ENCODE data around the gene SMIM26.
A peak's percentile ranks its signal among the peaks of the same experiment; 100 is the strongest.

SMIM26 gene

GRCh38 chr20:18578581-18578980 is 11.3 kb downstream of the SMIM26 start:
- Histone ChIP-seq H3K4me1 (ENCODE audit: control insufficient read depth, insufficient read depth, low read length, unreplicated experiment) (no peaks in the 10 kb centered on the region), H2AFZ (ENCODE audit: low read length, unreplicated experiment) (no peak overlapping the region), H3K4me3 (ENCODE audit: low read depth, low read length) (no peak overlapping the region), H3K36me3 (ENCODE audit: insufficient read depth, low read length) (no peaks in the 10 kb centered on the region), H3K27me3 (ENCODE audit: insufficient read depth, low read length) (no peaks in the 10 kb centered on the region), H3K27ac (ENCODE audit: low read depth, low read length) (no peak overlapping the region), H3K79me2 (ENCODE audit: control insufficient read depth, insufficient read depth, low read length, unreplicated experiment) (no peaks in the 10 kb centered on the region)

- H3K79me2 ChIP-seq (ENCODE audit: control insufficient read depth, insufficient read depth, low read length, unreplicated experiment), result no peaks in the 10 kb centered on the region
- no peaks in the 10 kb centered on the region for H3K4me1 ChIP-seq (ENCODE audit: control insufficient read depth, insufficient read depth, low read length, unreplicated experiment)
- no peaks in the 10 kb centered on the region for H3K36me3 ChIP-seq (ENCODE audit: insufficient read depth, low read length)
Measured at GRCh38 chr20:18580012-18580411, 12.8 kb downstream of the SMIM26 start.

GRCh38 chr20:18585134-18585533 is 17.9 kb downstream of the SMIM26 start:
- Histone ChIP-seq H2AFZ (ENCODE audit: low read length, unreplicated experiment) (no peak overlapping the region), H3K36me3 (ENCODE audit: insufficient read depth, low read length) (no peaks in the 10 kb centered on the region), H3K4me3 (ENCODE audit: low read depth, low read length) (no peak overlapping the region), H3K4me1 (ENCODE audit: control insufficient read depth, insufficient read depth, low read length, unreplicated experiment) (no peaks in the 10 kb centered on the region), H3K27ac (ENCODE audit: low read depth, low read length) (no peak overlapping the region), H3K79me2 (ENCODE audit: control insufficient read depth, insufficient read depth, low read length, unreplicated experiment) (peaks cover 12% of the 10 kb centered on the region), H3K27me3 (ENCODE audit: insufficient read depth, low read length) (no peaks in the 10 kb centered on the region)

More at GRCh38 chr20:18580012-18580411, 12.8 kb downstream of the SMIM26 start:
- Histone ChIP-seq H3K27me3 (ENCODE audit: insufficient read depth, low read length) (no peaks in the 10 kb centered on the region), H3K27ac (ENCODE audit: low read depth, low read length) (no peak overlapping the region), H3K4me3 (ENCODE audit: low read depth, low read length) (no peak overlapping the region), H2AFZ (ENCODE audit: low read length, unreplicated experiment) (no peak overlapping the region)

- peak within 1 kb of the TSS; percentile 8; the same call in 1 of the 2 replicates for H3K27ac ChIP-seq (ENCODE audit: low read depth, low read length)
- H3K36me3 ChIP-seq (ENCODE audit: insufficient read depth, low read length), result no peaks in the 10 kb centered on the region
- H3K4me1 ChIP-seq (ENCODE audit: control insufficient read depth, insufficient read depth, low read length, unreplicated experiment), result no peaks in the 10 kb centered on the region
- peak within 1 kb of the TSS; percentile 89 for H2AFZ ChIP-seq (ENCODE audit: low read length, unreplicated experiment)
- H3K27me3 ChIP-seq (ENCODE audit: insufficient read depth, low read length), result no peaks in the 10 kb centered on the region
- H3K79me2 ChIP-seq (ENCODE audit: control insufficient read depth, insufficient read depth, low read length, unreplicated experiment), result peaks cover 12% of the 10 kb centered on the region
- peak within 1 kb of the TSS; percentile 91 for H3K4me3 ChIP-seq (ENCODE audit: low read depth, low read length)
Measured at GRCh38 chr20:18587665-18588573, 20.7 kb downstream of the SMIM26 start, which contains the start of gene DTD1. Gene DTD1, plus strand, starts transcription at chr20:18588054. Its CDS starts 19 bp downstream, at chr20:18588073.

- no peaks in the 10 kb centered on the region for H3K36me3 ChIP-seq (ENCODE audit: insufficient read depth, low read length)
- peak overlapping the region; percentile 8; the same call in 1 of the 2 replicates for H3K27ac ChIP-seq (ENCODE audit: low read depth, low read length)
- peak overlapping the region; percentile 91 for H3K4me3 ChIP-seq (ENCODE audit: low read depth, low read length)
- no peaks in the 10 kb centered on the region for H3K27me3 ChIP-seq (ENCODE audit: insufficient read depth, low read length)
- H3K4me1 ChIP-seq (ENCODE audit: control insufficient read depth, insufficient read depth, low read length, unreplicated experiment), result no peaks in the 10 kb centered on the region
- peaks cover 12% of the 10 kb centered on the region for H3K79me2 ChIP-seq (ENCODE audit: control insufficient read depth, insufficient read depth, low read length, unreplicated experiment)
- peak overlapping the region; percentile 61 for H2AFZ ChIP-seq (ENCODE audit: low read length, unreplicated experiment)
Measured at GRCh38 chr20:18588574-18588933, 21.3 kb downstream of the SMIM26 start.

- no peaks in the 10 kb centered on the region for H3K27me3 ChIP-seq (ENCODE audit: insufficient read depth, low read length)
- H3K4me1 ChIP-seq (ENCODE audit: control insufficient read depth, insufficient read depth, low read length, unreplicated experiment), result no peaks in the 10 kb centered on the region
- H2AFZ ChIP-seq (ENCODE audit: low read length, unreplicated experiment), result no peak overlapping the region
- H3K4me3 ChIP-seq (ENCODE audit: low read depth, low read length), result no peak overlapping the region
- peaks cover 12% of the 10 kb centered on the region for H3K79me2 ChIP-seq (ENCODE audit: control insufficient read depth, insufficient read depth, low read length, unreplicated experiment)
- no peak overlapping the region for H3K27ac ChIP-seq (ENCODE audit: low read depth, low read length)
- no peaks in the 10 kb centered on the region for H3K36me3 ChIP-seq (ENCODE audit: insufficient read depth, low read length)
Measured at GRCh38 chr20:18589941-18590674, 22.9 kb downstream of the SMIM26 start.

- Histone ChIP-seq H3K36me3 (ENCODE audit: insufficient read depth, low read length) (peaks cover 9% of the 10 kb centered on the region), H3K27ac (ENCODE audit: low read depth, low read length) (no peak overlapping the region), H3K79me2 (ENCODE audit: control insufficient read depth, insufficient read depth, low read length, unreplicated experiment) (no peaks in the 10 kb centered on the region), H2AFZ (ENCODE audit: low read length, unreplicated experiment) (no peak overlapping the region), H3K4me3 (ENCODE audit: low read depth, low read length) (no peak overlapping the region), H3K4me1 (ENCODE audit: control insufficient read depth, insufficient read depth, low read length, unreplicated experiment) (no peaks in the 10 kb centered on the region), H3K27me3 (ENCODE audit: insufficient read depth, low read length) (no peaks in the 10 kb centered on the region)
Measured at GRCh38 chr20:18596270-18596669, 29.0 kb downstream of the SMIM26 start.

- H2AFZ ChIP-seq (ENCODE audit: low read length, unreplicated experiment), result no peak overlapping the region
- H3K4me3 ChIP-seq (ENCODE audit: low read depth, low read length), result no peak overlapping the region
- H3K36me3 ChIP-seq (ENCODE audit: insufficient read depth, low read length), result no peaks in the 10 kb centered on the region
Measured at GRCh38 chr20:18609741-18610140, 42.5 kb downstream of the SMIM26 start.

GRCh38 chr20:18611492-18611891 is 44.3 kb downstream of the SMIM26 start:
- H3K4me1 ChIP-seq (ENCODE audit: control insufficient read depth, insufficient read depth, low read length, unreplicated experiment), result no peaks in the 10 kb centered on the region
- no peak overlapping the region for H2AFZ ChIP-seq (ENCODE audit: low read length, unreplicated experiment)

More at GRCh38 chr20:18609741-18610140, 42.5 kb downstream of the SMIM26 start:
- no peaks in the 10 kb centered on the region for H3K4me1 ChIP-seq (ENCODE audit: control insufficient read depth, insufficient read depth, low read length, unreplicated experiment)
- no peaks in the 10 kb centered on the region for H3K27me3 ChIP-seq (ENCODE audit: insufficient read depth, low read length)
- H3K79me2 ChIP-seq (ENCODE audit: control insufficient read depth, insufficient read depth, low read length, unreplicated experiment), result no peaks in the 10 kb centered on the region
- no peak overlapping the region for H3K27ac ChIP-seq (ENCODE audit: low read depth, low read length)

GRCh38 chr20:18613553-18613952 is 46.3 kb downstream of the SMIM26 start:
- Histone ChIP-seq H3K4me1 (ENCODE audit: control insufficient read depth, insufficient read depth, low read length, unreplicated experiment) (no peaks in the 10 kb centered on the region), H2AFZ (ENCODE audit: low read length, unreplicated experiment) (no peak overlapping the region), H3K27ac (ENCODE audit: low read depth, low read length) (no peak overlapping the region), H3K79me2 (ENCODE audit: control insufficient read depth, insufficient read depth, low read length, unreplicated experiment) (no peaks in the 10 kb centered on the region), H3K4me3 (ENCODE audit: low read depth, low read length) (no peak overlapping the region), H3K27me3 (ENCODE audit: insufficient read depth, low read length) (no peaks in the 10 kb centered on the region), H3K36me3 (ENCODE audit: insufficient read depth, low read length) (peaks cover 12% of the 10 kb centered on the region; the same call in 1 of the 2 replicates)

More at GRCh38 chr20:18611492-18611891, 44.3 kb downstream of the SMIM26 start:
- H3K27ac ChIP-seq (ENCODE audit: low read depth, low read length), result no peak overlapping the region
- H3K79me2 ChIP-seq (ENCODE audit: control insufficient read depth, insufficient read depth, low read length, unreplicated experiment), result no peaks in the 10 kb centered on the region
- H3K27me3 ChIP-seq (ENCODE audit: insufficient read depth, low read length), result no peaks in the 10 kb centered on the region
- H3K4me3 ChIP-seq (ENCODE audit: low read depth, low read length), result no peak overlapping the region
- H3K36me3 ChIP-seq (ENCODE audit: insufficient read depth, low read length), result peaks cover 4% of the 10 kb centered on the region; the same call in 1 of the 2 replicates

Measured in ACC112 (cell line).